K562 (cell line): ENCODE measurements around the gene CHMP1A. TPM values are rescaled to one million over a fixed set of nuclear protein-coding genes. Genes with fewer than 3 reads are reported as not detected.

Experiments used
- ATAC-seq: fragments of 200-7000 bp; cut with Tn5 transposase; 3 replicates; pipeline ENCODE4 v1.9.1; 2020; ENCODE audit warnings: moderate library complexity
- BruUV-seq: library from RNA; stranded (reverse); fragments of 400-500 nt; replicated peaks from 2 replicates; lab custom pipeline; 2021; lab: Mats Ljungman, UMichigan
- CTCF ChIA-PET: fragments of 300-600 bp; formaldehyde crosslinking; extraction: SDS; loops from one replicate; lab custom pipeline; 2021; ENCODE audit warnings: low intra/inter-chr PET ratio; lab: Yijun Ruan, JAX
- POLR2A ChIA-PET: fragments of 300-600, 350-650 bp; sonication (Branson Sonifier 250); formaldehyde crosslinking; extraction: SDS; loops from one replicate; lab custom pipeline; 2021; ENCODE audit warnings: antibody characterized with exemption, inconsistent platforms; lab: Yijun Ruan, JAX
- DNase-seq, 4 experiments: peaks; one replicate each; pipeline versions ENCODE4 v3.0.0 to v3.0.0-alpha.2; 2011 to 2018; ENCODE audit warnings: low spot score in 3 of 4, mixed read lengths in 3 of 4; ENCODE audit errors: extremely low read depth in 1 of 4
- FAIRE-seq: peaks from 2 replicates; lab custom pipeline; 2011; peaks lifted over from hg19 to GRCh38; lab: Jason Lieb, UNC
- H2AFZ ChIP-seq: 2 replicates; pipeline ENCODE4 v1.6.0; 2011; ENCODE audit warnings: low read depth, low read length, control low read depth, inconsistent platforms
- H3K27ac ChIP-seq: fragments of 200-600 bp; 3 replicates; pipeline ENCODE4 v1.8.0; 2011; ENCODE audit warnings: low read depth, mild to moderate bottlenecking, control low read depth, inconsistent platforms, low read length, moderate library complexity, mixed read lengths; ENCODE audit errors: extremely low read depth
- H3K27me3 ChIP-seq, 2 experiments: fragments of 300-600 bp in 1 of 2; 2 replicates in 1 of 2; 3 replicates in 1 of 2; pipeline versions ENCODE4 v1.6.0 to v1.8.0; 2011; ENCODE audit warnings: inconsistent platforms in 2 of 2, low read length in 2 of 2, mild to moderate bottlenecking in 1 of 2, mixed read lengths in 1 of 2, moderate library complexity in 1 of 2; ENCODE audit not compliant: control insufficient read depth in 2 of 2, insufficient read depth in 2 of 2
- H3K36me3 ChIP-seq: fragments of 300-600 bp; 3 replicates; pipeline ENCODE4 v1.8.0; 2011; ENCODE audit warnings: mild to moderate bottlenecking, low read length, inconsistent platforms; ENCODE audit not compliant: control insufficient read depth, insufficient read depth
- H3K4me1 ChIP-seq, 2 experiments: fragments of 200-600 bp in 1 of 2; replicated peaks in 1 of 2; 2 replicates in 1 of 2; 3 replicates in 1 of 2; pipeline versions ENCODE4 v1.5.1 to v1.8.0; 2011; ENCODE audit warnings: inconsistent platforms in 2 of 2, low read length in 2 of 2, mild to moderate bottlenecking in 1 of 2, mixed read lengths in 1 of 2, moderate library complexity in 1 of 2; ENCODE audit not compliant: control insufficient read depth in 2 of 2, insufficient read depth in 2 of 2
- H3K4me2 ChIP-seq: 2 replicates; pipeline ENCODE4 v1.6.1; 2011; ENCODE audit warnings: low read length, control low read depth, inconsistent platforms, mixed read lengths; ENCODE audit not compliant: insufficient read depth
- H3K4me3 ChIP-seq: fragments of 200-600 bp; sonication (generic), shearing (Covaris generic); 2 replicates; pipeline ENCODE4 v1.5.1; 2016; ENCODE audit warnings: control low read depth, inconsistent platforms
- H3K79me2 ChIP-seq: fragments of 200-600 bp; 3 replicates; pipeline ENCODE4 v1.8.0; 2011; ENCODE audit warnings: low read length, inconsistent platforms; ENCODE audit not compliant: control insufficient read depth, insufficient read depth
- H3K9ac ChIP-seq, 2 experiments: 2 replicates each; pipeline versions ENCODE4 v1.6.0 to v1.6.1; 2011; ENCODE audit warnings: low read depth in 2 of 2, low read length in 2 of 2, control low read depth in 1 of 2, inconsistent platforms in 1 of 2, mild to moderate bottlenecking in 1 of 2, mixed read lengths in 1 of 2; ENCODE audit not compliant: insufficient read depth in 1 of 2
- H3K9me1 ChIP-seq: one replicate; pipeline ENCODE4 v1.6.0; 2011; ENCODE audit warnings: inconsistent platforms, mild to moderate bottlenecking, low read length, moderate library complexity; ENCODE audit not compliant: control insufficient read depth, insufficient read depth
- H3K9me3 ChIP-seq: replicated peaks from 2 replicates; pipeline ENCODE4 v1.5.1; 2011; ENCODE audit warnings: low read depth, low read length, inconsistent platforms; ENCODE audit not compliant: control insufficient read depth, insufficient read depth
- H4K20me1 ChIP-seq: replicated peaks from 2 replicates; pipeline ENCODE4 v1.6.1; 2011; ENCODE audit warnings: low read length, inconsistent platforms, mixed read lengths; ENCODE audit not compliant: control insufficient read depth, insufficient read depth
- CREBBP ChIP-seq: IDR thresholded peaks from one replicate; pipeline ENCODE4 v1.6.1; 2012; ENCODE audit warnings: low read depth, mild to moderate bottlenecking, control low read depth, inconsistent platforms, low read length
- EWSR1 ChIP-seq: fragments of 450-650 bp; IDR thresholded peaks from 2 replicates; pipeline ENCODE4 v1.6.1; 2018; ENCODE audit warnings: borderline replicate concordance, mild to moderate bottlenecking, low read depth, moderate library complexity; ENCODE audit not compliant: partially characterized antibody
- HOXB6 ChIP-seq: fragments of 250-450 bp; sonication (Bioruptor Pico); IDR thresholded peaks from 2 replicates; pipeline ENCODE4 v1.5.1; 2022; ENCODE audit warnings: mild to moderate bottlenecking, borderline replicate concordance
- ILK ChIP-seq: fragments of 450-650 bp; IDR thresholded peaks from 2 replicates; pipeline ENCODE4 v1.6.1; 2016; ENCODE audit warnings: missing genetic modification characterization, low read depth, mild to moderate bottlenecking, missing compliant biosample characterization, moderate library complexity, borderline replicate concordance
- MEF2D ChIP-seq: conservative IDR thresholded peaks from 2 replicates; pipeline ENCODE4 v1.6.1; 2016; ENCODE audit warnings: low read depth, missing genetic modification characterization, missing compliant biosample characterization
- POLR2H ChIP-seq: IDR thresholded peaks from 2 replicates; pipeline ENCODE4 v1.6.1; 2016; ENCODE audit warnings: missing genetic modification characterization, low read depth, mild to moderate bottlenecking, control low read depth, missing compliant biosample characterization, moderate library complexity
- STAT5B ChIP-seq: fragments of 250-450 bp; sonication (Bioruptor Pico); IDR thresholded peaks from 2 replicates; pipeline ENCODE4 v1.8.0; 2021; ENCODE audit warnings: mild to moderate bottlenecking, inconsistent platforms
- WGBS: fragments of 100-300 bp; shearing (Covaris generic); methylation state at CpG from one replicate; pipeline ENCODE4 v1.1.6; 2016; ENCODE audit warnings: low coverage, mixed read lengths; ENCODE audit not compliant: insufficient coverage; ENCODE audit errors: missing lambda C conversion rate; 5-methylcytosine and 5-hydroxymethylcytosine counted together
- in situ Hi-C: fragments of 300-500 bp; cut with MboI; formaldehyde crosslinking; loops from 4 replicates; pipeline ENCODE4 v1.15.0; 2018; ENCODE audit warnings: inconsistent platforms, mixed read lengths
- intact Hi-C: fragments of 100-400 bp; cut with micrococcal nuclease; formaldehyde crosslinking; loops from 2 replicates; pipeline ENCODE4 v1.14.2; 2022
- polyA plus RNA-seq, 8 experiments: library from polyadenylated mRNA; depleted of rRNA in 4 of 8; stranded (reverse) in 5 of 8; unstranded in 3 of 8; fragments of >200 nt; fragmentation: Nextera tagmentation in 2 of 8; fragmentation: Illumina TruSeq in 1 of 8; extraction: Ambion mirVana in 2 of 8; extraction: Trizol in 1 of 8; gene quantifications; 2 replicates each; pipeline versions ENCODE4 v1.2.1 to v1.2.3, GENCODE V29; 2011 to 2014; ENCODE audit warnings: inconsistent platforms in 1 of 8, missing spikeins in 1 of 8
- total RNA-seq, 7 experiments: library from RNA; depleted of rRNA in 6 of 7; stranded (reverse); fragments of >200 nt in 6 of 7; fragmentation: Illumina TruSeq in 2 of 7; extraction: Trizol in 2 of 7; gene quantifications; 2 replicates each; pipeline versions ENCODE4 v1.2.1 to v1.2.3, GENCODE V29; 2011 to 2021; ENCODE audit warnings: low replicate concordance in 1 of 7
- TF ChIP-seq, protein P1 (sequence below): sonication (generic); formaldehyde crosslinking; IDR thresholded peaks from 2 replicates; pipeline ENCODE4 v1.8.0; 2022; ENCODE audit warnings: mild to moderate bottlenecking, missing genetic modification reagents
- TF ChIP-seq, protein P2 (sequence below), 2 experiments: fragments of 200-800 bp in 1 of 2; sonication (Bioruptor generic) in 1 of 2; sonication (generic) in 1 of 2; formaldehyde crosslinking in 1 of 2; IDR thresholded peaks in 1 of 2; conservative IDR thresholded peaks in 1 of 2; 2 replicates each; pipeline versions ENCODE4 v1.5.0 to v1.6.1; 2016 to 2020; ENCODE audit warnings: missing compliant biosample characterization in 1 of 2, missing genetic modification characterization in 1 of 2, missing genetic modification reagents in 1 of 2
- TF ChIP-seq, protein P3 (sequence below): fragments of 200-800 bp; sonication (Bioruptor generic); IDR thresholded peaks from 2 replicates; pipeline ENCODE4 v1.6.1; 2016; ENCODE audit warnings: missing genetic modification characterization, missing compliant biosample characterization

Gene CHMP1A
- total and polyA plus RNA-seq, 9 of the 15 experiments (the other 6 are each of a cell fraction or from before 2014, with no cell fraction given): 0.83 to 79.9 (median 45.2) TPM

DNA sequence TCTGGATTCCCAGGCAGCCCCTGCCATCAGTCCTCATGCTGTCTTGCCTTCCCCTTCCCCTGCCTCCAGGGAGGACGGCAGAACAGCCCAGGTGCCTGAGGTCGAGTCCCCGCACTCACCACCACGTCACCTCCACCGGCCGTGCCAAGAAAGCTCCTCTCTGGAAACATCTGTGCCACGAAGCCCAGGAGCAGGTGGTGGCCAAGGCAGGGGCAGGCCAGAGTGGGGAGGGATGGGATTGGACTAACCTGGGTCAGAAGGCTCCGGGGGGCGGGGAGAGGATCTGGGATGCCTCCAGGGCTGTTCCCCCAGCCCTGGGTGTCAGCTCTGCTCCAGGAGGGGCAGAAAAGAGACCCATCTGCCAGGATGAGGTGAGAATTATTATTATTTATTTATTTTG lies 51.5 kb downstream of the CHMP1A start:
- POLR2A ChIA-PET: interaction anchor here (0.7 kb wide), 1 partner anchor 27 kb away, joined by 3 read pairs; no protein-coding TSS in a partner anchor
- FAIRE-seq: no peak
- H3K9me1 ChIP-seq: no peaks in the 10 kb centered on the region
- in situ Hi-C loops (no loop called here), intact Hi-C loops (no loop called here)
- H4K20me1 ChIP-seq: 0 out of 2 replicates have a peak, but pooled peaks cover 5% of the 10 kb centered on the region
- CTCF ChIA-PET: no interaction called here
- no peak overlapping the region for H3K4me2 ChIP-seq
- H2AFZ ChIP-seq: no peak overlapping the region
- no TSS peak for BruUV-seq
- peaks cover 19 to 53% of the 10 kb centered on the region in 2 experiments; a peak in 4 of 5 replicates for H3K4me1 ChIP-seq
- H3K79me2 ChIP-seq: no peaks in the 10 kb centered on the region
- WGBS: 73% methylated on average over 5 of the region's 9 CpGs
- H3K27ac ChIP-seq: no peak overlapping the region
- DNase-seq: no peak
- no peaks in the 10 kb centered on the region for H3K36me3 ChIP-seq
- ATAC-seq: no peak
- H3K9me3 ChIP-seq: no peaks in the 10 kb centered on the region
- no peak overlapping the region; a peak in 1 of 4 replicates for H3K9ac ChIP-seq
- no peak overlapping the region for H3K4me3 ChIP-seq
- H3K27me3 ChIP-seq: no peaks in the 10 kb centered on the region
- TF ChIP-seq CREBBP (no peak), EWSR1 (no peak), ILK (no peak), STAT5B (CRISPR knock-in tag) (no peak), HOXB6 (CRISPR knock-in tag) (no peak), MEF2D (tag) (no peak), POLR2H (tag) (no peak)
- TF ChIP-seq, protein P1, sequence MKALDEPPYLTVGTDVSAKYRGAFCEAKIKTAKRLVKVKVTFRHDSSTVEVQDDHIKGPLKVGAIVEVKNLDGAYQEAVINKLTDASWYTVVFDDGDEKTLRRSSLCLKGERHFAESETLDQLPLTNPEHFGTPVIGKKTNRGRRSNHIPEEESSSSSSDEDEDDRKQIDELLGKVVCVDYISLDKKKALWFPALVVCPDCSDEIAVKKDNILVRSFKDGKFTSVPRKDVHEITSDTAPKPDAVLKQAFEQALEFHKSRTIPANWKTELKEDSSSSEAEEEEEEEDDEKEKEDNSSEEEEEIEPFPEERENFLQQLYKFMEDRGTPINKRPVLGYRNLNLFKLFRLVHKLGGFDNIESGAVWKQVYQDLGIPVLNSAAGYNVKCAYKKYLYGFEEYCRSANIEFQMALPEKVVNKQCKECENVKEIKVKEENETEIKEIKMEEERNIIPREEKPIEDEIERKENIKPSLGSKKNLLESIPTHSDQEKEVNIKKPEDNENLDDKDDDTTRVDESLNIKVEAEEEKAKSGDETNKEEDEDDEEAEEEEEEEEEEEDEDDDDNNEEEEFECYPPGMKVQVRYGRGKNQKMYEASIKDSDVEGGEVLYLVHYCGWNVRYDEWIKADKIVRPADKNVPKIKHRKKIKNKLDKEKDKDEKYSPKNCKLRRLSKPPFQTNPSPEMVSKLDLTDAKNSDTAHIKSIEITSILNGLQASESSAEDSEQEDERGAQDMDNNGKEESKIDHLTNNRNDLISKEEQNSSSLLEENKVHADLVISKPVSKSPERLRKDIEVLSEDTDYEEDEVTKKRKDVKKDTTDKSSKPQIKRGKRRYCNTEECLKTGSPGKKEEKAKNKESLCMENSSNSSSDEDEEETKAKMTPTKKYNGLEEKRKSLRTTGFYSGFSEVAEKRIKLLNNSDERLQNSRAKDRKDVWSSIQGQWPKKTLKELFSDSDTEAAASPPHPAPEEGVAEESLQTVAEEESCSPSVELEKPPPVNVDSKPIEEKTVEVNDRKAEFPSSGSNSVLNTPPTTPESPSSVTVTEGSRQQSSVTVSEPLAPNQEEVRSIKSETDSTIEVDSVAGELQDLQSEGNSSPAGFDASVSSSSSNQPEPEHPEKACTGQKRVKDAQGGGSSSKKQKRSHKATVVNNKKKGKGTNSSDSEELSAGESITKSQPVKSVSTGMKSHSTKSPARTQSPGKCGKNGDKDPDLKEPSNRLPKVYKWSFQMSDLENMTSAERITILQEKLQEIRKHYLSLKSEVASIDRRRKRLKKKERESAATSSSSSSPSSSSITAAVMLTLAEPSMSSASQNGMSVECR: no peak
- TF ChIP-seq, protein P2, sequence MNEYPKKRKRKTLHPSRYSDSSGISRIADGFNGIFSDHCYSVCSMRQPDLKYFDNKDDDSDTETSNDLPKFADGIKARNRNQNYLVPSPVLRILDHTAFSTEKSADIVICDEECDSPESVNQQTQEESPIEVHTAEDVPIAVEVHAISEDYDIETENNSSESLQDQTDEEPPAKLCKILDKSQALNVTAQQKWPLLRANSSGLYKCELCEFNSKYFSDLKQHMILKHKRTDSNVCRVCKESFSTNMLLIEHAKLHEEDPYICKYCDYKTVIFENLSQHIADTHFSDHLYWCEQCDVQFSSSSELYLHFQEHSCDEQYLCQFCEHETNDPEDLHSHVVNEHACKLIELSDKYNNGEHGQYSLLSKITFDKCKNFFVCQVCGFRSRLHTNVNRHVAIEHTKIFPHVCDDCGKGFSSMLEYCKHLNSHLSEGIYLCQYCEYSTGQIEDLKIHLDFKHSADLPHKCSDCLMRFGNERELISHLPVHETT (CRISPR knock-in tag; conservative IDR thresholded peaks at IDR 0.05 in 1 of 2, IDR thresholded peaks at IDR 0.05 in 1 of 2): no peak
- TF ChIP-seq, protein P3, sequence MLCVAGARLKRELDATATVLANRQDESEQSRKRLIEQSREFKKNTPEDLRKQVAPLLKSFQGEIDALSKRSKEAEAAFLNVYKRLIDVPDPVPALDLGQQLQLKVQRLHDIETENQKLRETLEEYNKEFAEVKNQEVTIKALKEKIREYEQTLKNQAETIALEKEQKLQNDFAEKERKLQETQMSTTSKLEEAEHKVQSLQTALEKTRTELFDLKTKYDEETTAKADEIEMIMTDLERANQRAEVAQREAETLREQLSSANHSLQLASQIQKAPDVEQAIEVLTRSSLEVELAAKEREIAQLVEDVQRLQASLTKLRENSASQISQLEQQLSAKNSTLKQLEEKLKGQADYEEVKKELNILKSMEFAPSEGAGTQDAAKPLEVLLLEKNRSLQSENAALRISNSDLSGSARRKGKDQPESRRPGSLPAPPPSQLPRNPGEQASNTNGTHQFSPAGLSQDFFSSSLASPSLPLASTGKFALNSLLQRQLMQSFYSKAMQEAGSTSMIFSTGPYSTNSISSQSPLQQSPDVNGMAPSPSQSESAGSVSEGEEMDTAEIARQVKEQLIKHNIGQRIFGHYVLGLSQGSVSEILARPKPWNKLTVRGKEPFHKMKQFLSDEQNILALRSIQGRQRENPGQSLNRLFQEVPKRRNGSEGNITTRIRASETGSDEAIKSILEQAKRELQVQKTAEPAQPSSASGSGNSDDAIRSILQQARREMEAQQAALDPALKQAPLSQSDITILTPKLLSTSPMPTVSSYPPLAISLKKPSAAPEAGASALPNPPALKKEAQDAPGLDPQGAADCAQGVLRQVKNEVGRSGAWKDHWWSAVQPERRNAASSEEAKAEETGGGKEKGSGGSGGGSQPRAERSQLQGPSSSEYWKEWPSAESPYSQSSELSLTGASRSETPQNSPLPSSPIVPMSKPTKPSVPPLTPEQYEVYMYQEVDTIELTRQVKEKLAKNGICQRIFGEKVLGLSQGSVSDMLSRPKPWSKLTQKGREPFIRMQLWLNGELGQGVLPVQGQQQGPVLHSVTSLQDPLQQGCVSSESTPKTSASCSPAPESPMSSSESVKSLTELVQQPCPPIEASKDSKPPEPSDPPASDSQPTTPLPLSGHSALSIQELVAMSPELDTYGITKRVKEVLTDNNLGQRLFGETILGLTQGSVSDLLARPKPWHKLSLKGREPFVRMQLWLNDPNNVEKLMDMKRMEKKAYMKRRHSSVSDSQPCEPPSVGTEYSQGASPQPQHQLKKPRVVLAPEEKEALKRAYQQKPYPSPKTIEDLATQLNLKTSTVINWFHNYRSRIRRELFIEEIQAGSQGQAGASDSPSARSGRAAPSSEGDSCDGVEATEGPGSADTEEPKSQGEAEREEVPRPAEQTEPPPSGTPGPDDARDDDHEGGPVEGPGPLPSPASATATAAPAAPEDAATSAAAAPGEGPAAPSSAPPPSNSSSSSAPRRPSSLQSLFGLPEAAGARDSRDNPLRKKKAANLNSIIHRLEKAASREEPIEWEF (CRISPR knock-in tag): no peak
